Cardiac fibroblast (primary cell): ENCODE data around the gene COL18A1.

Experiments used
- DNase-seq, 2 donors: peaks; one replicate each; pipeline versions ENCODE4 v3.0.0 to v3.0.0-alpha.2; 2010; ENCODE audit warnings: low read depth in 2 of 2
- H3K4me3 ChIP-seq, 2 donors: replicated peaks in 1 of 2; 1 replicate in 1 of 2; 2 replicates in 1 of 2; pipeline ENCODE4 v1.5.1; 2011; ENCODE audit warnings: low read depth in 2 of 2, low read length in 2 of 2, mild to moderate bottlenecking in 2 of 2, moderate library complexity in 1 of 2
- TF ChIP-seq, protein P1 (sequence below): IDR thresholded peaks from one replicate; pipeline ENCODE4 v1.5.1; 2011; ENCODE audit warnings: low read depth, mild to moderate bottlenecking, low read length, inconsistent platforms

COL18A1 gene

GRCh38 chr21:45415188-45415942 lies 10.4 kb downstream of the COL18A1 start:
- TF ChIP-seq, protein P1, sequence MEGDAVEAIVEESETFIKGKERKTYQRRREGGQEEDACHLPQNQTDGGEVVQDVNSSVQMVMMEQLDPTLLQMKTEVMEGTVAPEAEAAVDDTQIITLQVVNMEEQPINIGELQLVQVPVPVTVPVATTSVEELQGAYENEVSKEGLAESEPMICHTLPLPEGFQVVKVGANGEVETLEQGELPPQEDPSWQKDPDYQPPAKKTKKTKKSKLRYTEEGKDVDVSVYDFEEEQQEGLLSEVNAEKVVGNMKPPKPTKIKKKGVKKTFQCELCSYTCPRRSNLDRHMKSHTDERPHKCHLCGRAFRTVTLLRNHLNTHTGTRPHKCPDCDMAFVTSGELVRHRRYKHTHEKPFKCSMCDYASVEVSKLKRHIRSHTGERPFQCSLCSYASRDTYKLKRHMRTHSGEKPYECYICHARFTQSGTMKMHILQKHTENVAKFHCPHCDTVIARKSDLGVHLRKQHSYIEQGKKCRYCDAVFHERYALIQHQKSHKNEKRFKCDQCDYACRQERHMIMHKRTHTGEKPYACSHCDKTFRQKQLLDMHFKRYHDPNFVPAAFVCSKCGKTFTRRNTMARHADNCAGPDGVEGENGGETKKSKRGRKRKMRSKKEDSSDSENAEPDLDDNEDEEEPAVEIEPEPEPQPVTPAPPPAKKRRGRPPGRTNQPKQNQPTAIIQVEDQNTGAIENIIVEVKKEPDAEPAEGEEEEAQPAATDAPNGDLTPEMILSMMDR, result no peak
- no peak for DNase-seq
- H3K4me3 ChIP-seq, result no peak overlapping the region

DNA sequence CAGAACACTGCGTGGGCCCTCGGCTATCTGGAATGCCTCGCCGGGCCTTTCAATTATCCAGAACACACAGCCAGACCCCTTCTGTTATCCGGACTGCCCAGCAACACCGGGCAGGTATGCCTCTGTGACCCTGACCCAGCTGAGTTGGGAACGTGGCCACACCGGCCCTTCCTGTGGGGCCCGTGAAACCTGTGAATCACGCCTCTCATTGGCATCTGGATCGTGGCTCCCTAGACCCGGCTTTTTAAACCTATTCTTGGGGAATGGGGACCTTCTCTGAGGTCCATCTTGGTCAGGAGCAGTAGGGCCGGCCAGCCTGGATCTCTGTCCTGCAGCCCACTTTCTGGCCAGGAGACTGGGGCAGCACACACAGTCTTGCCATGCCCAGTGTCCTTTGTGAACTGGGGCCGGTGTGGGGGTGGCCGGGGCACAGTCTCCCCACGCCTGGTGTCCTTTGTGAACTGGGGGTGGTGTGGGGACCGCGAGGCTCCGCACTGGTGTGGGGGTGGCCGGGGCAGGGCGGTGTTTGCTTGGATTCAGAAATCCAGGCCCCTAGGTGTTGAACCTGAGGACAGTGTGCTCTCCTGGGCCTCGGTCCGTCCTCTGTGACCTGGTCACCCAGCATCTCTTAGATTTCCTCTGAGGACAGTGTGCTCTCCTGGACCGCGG lies 11.1 kb downstream of the COL18A1 start:
- DNase-seq, result no peak
- TF ChIP-seq, protein P1, result no peak
- no peak overlapping the region for H3K4me3 ChIP-seq

GRCh38 chr21:45416620-45417019 lies 11.7 kb downstream of the COL18A1 start:
- no peak for DNase-seq
- H3K4me3 ChIP-seq, result no peak overlapping the region
- TF ChIP-seq, protein P1, result no peak

DNA sequence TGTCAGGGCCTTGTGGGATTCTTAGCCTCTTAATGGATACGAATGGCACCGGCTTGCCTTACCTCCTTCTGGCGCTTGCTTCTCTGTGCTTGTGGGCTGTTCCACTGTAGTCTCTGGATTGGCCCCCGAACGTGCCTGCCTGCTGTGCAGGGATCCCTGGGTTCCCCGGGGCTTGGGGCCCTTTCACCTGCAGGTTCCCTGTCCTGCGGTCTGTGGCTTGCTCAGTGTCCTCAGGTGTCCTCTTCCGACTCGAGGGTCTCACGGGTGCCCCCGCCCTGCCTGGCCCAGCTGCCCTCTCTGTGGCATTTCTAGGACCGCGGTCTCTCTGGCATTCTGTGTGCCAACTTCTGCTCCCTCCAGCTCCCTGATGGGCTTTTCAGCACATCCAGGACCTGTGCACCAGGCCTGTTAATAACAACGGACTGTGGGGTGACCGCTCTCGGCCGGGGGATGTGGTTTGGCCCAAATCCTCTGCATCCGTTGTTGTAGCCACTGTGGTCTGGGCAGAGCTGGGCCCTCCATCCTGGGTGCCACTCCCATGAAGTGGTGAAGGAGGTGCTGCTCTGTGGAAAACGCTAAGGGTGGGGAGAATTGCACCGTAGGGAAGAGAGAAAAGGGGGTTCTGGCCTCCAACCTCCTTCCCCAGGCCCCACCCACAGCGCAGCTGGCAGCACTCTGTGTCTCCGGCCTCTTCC lies 12.4 kb downstream of the COL18A1 start:
- TF ChIP-seq, protein P1, result no peak
- no peak overlapping the region for H3K4me3 ChIP-seq
- no peak for DNase-seq

- no peak for DNase-seq
Observed at GRCh38 chr21:45417951-45418300, 13.0 kb downstream of the COL18A1 start.

DNA sequence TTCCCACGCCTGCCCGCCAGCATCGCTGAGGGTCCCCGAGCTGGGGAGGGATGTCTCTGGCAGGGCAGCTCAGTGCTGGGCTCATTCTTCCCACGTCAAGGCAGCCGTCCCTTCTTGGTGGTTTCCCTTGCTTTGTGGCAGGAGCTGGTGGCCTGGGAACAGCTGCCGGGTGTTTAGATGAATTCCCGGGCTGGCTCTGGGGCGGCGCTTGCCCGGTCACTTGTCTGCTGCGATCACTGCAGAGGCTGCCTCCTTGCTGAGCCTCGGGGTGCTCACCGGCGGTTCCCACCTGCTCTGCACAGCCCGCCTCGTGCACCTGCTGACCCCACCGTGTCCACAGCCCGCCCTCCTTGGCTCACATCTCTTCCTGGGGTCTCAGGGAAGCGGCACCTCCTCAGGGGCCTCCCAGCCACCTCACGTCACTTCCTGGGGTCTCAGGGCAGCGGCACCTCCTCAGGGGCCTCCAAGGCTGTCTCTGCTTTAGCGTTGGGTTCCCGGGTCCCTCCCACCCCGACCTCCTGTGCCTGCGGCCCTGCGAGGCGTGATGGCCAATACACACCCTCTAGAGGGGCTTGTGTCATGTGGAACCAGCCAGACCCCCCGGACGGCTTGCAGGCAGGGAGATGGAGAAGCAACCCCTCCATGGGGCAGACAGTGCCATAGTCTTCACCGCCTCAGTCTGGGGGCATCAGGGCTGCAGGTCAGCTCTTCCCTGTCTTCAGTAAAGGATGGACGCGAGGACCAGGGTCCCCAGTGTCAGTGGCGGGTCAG lies 13.5 kb downstream of the COL18A1 start:
- H3K4me3 ChIP-seq, result no peak overlapping the region
- TF ChIP-seq, protein P1, result no peak
- no peak for DNase-seq

More at GRCh38 chr21:45417951-45418300, 13.0 kb downstream of the COL18A1 start:
- TF ChIP-seq, protein P1, result no peak
- no peak overlapping the region for H3K4me3 ChIP-seq
